HG03575 (cell line): Measurements from ENCODE around the gene VAT1.

Experiments
- ATAC-seq: cut with Tn5 transposase; IDR thresholded peaks from one replicate; pipeline ENCODE4 v1.9.1; 2021; ENCODE audit not compliant: unreplicated experiment, insufficient number of reproducible peaks, low FRiP score; ENCODE audit errors: extremely low read depth

VAT1 gene

GRCh38 chr17:43028221-43028861 lies 6.2 kb upstream of the VAT1 start:
- no peak for ATAC-seq

GRCh38 chr17:43027091-43028032 lies 5.2 kb upstream of the VAT1 start:
- ATAC-seq = no peak

DNA sequence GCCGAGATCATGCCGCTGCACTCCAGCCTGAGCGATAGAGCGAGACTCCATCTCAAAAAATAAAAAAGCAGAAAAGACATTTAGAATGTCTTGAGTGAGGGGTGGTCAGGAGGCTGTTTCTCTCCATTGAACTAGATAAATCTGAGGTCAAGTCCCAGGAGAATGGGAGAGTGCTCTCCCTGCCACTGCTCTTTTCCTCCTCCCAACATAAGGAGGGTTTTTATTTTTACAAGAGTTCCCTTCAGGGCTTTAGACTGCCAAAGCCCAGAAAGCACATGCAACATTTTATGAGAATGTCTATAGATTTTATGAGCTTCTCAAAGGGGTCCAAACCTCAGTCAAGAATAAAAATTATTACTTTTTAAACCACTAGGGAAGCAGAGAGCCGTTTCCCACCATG lies 4.4 kb upstream of the VAT1 start:
- ATAC-seq = no peak

GRCh38 chr17:43025766-43026537 lies 3.8 kb upstream of the VAT1 start:
- ATAC-seq = no peak

GRCh38 chr17:43025290-43025657 lies 3.1 kb upstream of the VAT1 start:
- ATAC-seq = no peak

DNA sequence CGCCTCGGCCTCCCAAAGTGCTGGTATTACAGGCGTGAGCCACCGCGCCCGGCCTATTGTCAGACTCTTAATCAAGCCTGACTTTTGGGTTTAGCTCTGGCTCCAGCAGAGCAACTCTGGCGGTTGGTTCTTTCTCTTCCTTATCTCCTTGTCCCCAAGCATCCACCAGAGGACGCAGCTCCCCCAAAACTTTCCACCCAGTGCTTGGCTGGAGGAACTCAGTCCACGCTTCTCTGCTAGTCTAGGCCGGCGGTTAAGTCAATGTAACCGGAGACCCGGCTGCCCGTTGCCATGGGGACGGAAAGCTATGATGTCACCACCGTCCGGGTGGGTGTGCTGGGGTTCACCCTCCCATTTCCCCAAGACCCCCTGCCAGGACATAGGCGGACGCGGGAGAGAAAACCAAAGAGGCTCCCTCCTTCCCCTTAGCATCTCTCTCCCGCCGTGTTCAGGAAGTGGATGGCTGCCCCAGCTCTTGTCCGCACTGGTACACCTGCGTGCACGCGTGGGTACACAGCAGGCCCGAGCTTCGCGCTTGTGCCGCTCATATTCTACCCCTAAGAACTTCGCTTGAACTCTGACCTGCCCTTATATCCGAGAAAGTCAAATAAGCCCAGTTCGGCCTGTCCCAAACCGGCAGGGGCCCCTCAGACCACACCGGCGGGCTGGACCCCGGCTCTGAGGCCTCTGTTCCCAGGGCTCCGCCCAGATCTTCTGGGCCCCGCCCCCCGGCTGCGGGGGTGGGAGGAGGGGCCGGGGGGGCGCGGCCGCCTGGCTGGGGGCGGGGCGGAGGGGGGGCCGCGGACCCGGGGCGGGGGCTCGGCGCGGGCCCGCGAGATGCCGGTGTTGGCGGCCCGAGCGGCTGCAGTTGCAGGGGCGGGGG lies 2.5 kb upstream of the VAT1 start, which contains the start of gene RND2:
RND2 (plus strand) TSS at position 825 of the 883 bp plus-strand sequence. CDS start 117 bp downstream, outside the sequence.
- no peak for ATAC-seq

DNA sequence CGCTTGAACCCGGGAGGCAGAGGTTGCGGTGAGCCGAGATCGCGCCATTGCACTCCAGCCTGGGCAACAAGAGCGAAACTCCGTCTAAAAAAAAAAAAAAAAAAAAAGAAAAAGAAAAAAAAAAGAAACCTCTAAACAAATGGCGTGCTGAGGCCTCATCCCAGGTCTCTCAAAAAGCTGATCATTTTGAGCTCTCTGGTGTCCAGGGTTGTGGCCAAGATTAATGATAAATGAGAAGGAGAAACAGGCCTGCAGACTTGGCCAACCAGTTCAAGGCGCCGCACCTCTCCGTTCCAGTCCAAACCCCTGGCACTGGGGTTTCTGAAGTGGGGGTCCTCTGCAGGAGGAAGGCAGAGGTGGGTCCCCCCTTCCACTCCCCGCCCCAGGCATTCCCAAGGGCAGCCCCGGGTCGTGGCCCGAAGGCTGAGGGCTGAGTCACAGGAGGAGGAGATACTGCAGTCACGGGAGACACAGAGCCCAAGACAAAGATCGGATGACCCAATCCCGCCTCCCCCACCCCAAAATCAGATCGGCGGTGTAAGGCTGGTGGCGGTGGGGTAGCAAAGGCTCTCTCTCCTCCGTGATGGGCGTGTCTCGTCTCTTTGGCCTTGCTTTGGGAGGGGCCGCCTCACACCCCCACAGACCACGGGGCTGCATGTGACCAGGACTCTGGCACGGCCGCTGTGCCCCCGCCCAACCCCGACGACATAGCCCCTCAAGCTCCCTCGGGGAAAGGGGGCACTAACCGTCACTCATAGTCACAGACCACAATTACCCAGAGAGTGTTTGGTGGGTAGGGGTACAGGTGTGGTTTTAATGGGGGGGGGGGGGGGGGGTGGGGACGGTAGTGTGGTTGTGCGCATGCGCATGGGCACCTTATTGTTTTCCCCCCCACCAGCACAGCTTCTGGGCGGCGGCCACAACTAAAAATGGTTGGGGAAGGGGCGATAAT lies 1.1 kb downstream of the VAT1 start:
- ATAC-seq = no peak

DNA sequence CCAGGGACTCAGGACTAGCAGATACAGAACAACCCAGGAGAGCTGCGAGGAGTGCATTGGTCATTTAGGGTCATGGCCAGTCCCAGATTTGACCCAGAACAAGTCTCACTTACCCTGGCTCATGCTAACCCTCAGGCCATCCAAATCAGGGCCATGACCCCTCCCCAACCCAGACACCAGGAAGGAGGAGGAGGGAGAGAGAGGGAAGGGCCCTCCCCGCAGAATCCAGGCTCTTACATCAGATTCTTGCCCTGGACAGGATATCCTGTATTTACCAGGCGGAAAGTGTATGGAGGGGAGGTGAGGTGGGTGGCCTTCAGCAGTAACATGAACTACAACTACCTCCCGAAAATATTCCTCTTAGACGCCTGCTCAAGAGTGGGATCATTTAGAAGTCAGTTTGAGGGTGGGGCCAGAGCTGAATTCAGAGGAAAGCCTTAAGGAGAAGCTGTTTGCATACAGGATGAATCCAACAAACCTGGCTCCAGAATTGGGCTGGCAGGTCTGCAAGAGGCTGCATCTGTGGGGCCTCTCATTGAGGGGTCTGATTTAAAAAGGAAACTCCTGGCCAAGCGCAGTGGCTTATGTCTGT lies 2.1 kb downstream of the VAT1 start:
- ATAC-seq = no peak

- no peak for ATAC-seq
These were observed 2.8 kb downstream of the VAT1 start for GRCh38 chr17:43019418-43019817.

GRCh38 chr17:43018932-43019331 lies 3.3 kb downstream of the VAT1 start:
- no peak for ATAC-seq

GRCh38 chr17:43018008-43018853 lies 4.0 kb downstream of the VAT1 start:
- ATAC-seq = no peak

DNA sequence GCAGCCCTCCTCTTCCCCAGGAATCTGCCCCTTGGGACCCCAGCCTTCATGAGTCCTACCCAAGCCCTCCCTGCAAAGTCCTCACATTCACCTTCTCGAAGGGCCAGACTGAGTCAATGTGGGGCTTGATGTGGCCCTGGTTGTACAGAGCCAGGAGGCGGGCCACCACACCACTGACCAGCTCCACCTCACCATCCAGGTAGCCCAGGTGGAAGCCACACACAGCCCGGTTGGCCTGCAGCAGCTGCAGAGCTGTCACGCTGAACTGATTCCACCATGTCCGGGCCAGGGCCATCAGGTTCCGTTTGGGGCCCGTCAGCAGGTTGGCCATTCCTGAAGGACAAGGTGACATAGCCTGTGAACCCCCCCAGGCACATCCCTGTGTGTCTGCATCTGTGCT lies 6.0 kb downstream of the VAT1 start:
- no peak for ATAC-seq

- ATAC-seq = no peak
These were observed 6.6 kb downstream of the VAT1 start for GRCh38 chr17:43015579-43015978.

DNA sequence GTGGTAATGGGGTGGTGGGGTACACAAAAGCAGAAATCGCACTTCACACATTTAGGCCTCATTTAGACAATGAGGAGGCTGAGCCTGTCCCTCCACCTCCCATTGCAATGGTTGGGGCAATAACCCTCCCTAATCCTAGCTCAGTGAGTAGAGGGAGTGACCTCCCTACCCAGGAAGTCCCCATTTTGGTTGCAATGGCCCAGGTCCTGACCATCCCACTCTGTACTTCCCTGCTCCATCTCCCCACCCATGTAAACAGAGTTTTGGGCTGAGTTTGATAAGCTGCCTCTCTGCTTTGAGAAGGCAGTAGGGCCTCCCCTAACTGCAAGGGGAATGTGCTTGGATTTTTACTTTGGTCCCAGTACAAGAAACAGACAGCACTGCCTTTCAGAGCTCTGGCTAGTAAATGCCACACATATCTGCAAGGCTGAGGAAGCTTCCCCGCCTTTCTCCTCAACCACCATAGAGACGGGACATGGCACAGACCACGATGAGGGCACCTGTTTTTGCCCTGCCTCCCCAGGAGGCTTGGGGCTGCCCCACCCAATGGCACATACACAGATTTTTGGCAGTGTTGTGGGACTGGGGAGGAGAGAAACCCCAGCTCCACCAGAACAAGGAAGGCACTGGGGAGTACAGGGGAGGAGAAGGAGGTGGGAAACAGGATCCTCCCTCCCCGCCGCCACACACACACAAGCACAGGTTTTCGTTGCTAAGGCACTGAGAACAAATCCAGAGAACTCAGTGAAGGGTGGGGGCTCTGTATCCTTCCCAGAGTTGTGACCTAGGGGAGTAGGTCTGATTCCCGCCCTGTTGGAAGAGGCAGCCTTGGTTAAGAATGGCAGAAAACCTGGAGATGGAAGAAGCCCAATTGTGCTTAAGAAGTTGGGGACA lies 7.3 kb downstream of the VAT1 start:
- ATAC-seq = no peak

DNA sequence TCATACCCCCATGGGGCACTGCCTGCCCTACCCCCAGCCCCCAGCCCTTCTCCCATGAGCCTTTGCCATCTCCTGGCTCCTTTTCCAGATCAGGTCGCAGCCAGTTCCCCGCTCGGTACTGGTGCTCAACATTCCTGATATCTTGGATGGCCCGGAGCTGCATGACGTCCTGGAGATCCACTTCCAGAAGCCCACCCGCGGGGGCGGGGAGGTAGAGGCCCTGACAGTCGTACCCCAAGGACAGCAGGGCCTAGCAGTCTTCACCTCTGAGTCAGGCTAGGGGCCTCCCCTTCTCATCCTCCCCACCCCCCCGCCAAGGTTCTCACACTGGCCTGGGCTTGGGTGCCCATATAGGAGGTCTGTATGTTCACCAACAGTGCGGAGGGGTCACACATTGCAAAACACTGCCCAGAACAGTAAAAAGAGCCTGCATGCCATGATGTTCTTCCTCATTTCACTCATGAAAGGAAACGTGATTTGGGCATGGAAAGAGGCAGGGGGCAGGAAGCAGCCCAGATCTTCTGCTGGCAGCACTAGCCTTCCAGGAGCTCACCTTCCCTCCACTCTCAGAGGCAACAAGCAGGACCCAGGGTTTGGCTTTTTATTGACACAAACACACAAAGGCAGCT lies 8.1 kb downstream of the VAT1 start:
- no peak for ATAC-seq
